K562 (cell line): ENCODE results near the gene NYAP2. TPM values are rescaled to one million over a fixed set of nuclear protein-coding genes. Genes with fewer than 3 reads are reported as not detected.

Experiments
- ATAC-seq: fragments of 200-7000 bp; cut with Tn5 transposase; 3 replicates; pipeline ENCODE4 v1.9.1; 2020; ENCODE audit warnings: moderate library complexity
- BruUV-seq: library from RNA; stranded (reverse); fragments of 400-500 nt; replicated peaks from 2 replicates; lab custom pipeline; 2021; lab: Mats Ljungman, UMichigan
- CTCF ChIA-PET: fragments of 300-600 bp; formaldehyde crosslinking; extraction: SDS; loops from one replicate; lab custom pipeline; 2021; ENCODE audit warnings: low intra/inter-chr PET ratio; lab: Yijun Ruan, JAX
- POLR2A ChIA-PET: fragments of 300-600, 350-650 bp; sonication (Branson Sonifier 250); formaldehyde crosslinking; extraction: SDS; loops from one replicate; lab custom pipeline; 2021; ENCODE audit warnings: antibody characterized with exemption, inconsistent platforms; lab: Yijun Ruan, JAX
- DNase-seq, 4 experiments: peaks; one replicate each; pipeline versions ENCODE4 v3.0.0 to v3.0.0-alpha.2; 2011 to 2018; ENCODE audit warnings: low spot score in 3 of 4, mixed read lengths in 3 of 4; ENCODE audit errors: extremely low read depth in 1 of 4
- FAIRE-seq: peaks from 2 replicates; lab custom pipeline; 2011; peaks lifted over from hg19 to GRCh38; lab: Jason Lieb, UNC
- H2AFZ ChIP-seq: 2 replicates; pipeline ENCODE4 v1.6.0; 2011; ENCODE audit warnings: low read depth, low read length, control low read depth, inconsistent platforms
- H3K27ac ChIP-seq: fragments of 200-600 bp; 3 replicates; pipeline ENCODE4 v1.8.0; 2011; ENCODE audit warnings: low read depth, mild to moderate bottlenecking, control low read depth, inconsistent platforms, low read length, moderate library complexity, mixed read lengths; ENCODE audit errors: extremely low read depth
- H3K27me3 ChIP-seq, 2 experiments: fragments of 300-600 bp in 1 of 2; 2 replicates in 1 of 2; 3 replicates in 1 of 2; pipeline versions ENCODE4 v1.6.0 to v1.8.0; 2011; ENCODE audit warnings: inconsistent platforms in 2 of 2, low read length in 2 of 2, mild to moderate bottlenecking in 1 of 2, mixed read lengths in 1 of 2, moderate library complexity in 1 of 2; ENCODE audit not compliant: control insufficient read depth in 2 of 2, insufficient read depth in 2 of 2
- H3K36me3 ChIP-seq: fragments of 300-600 bp; 3 replicates; pipeline ENCODE4 v1.8.0; 2011; ENCODE audit warnings: mild to moderate bottlenecking, low read length, inconsistent platforms; ENCODE audit not compliant: control insufficient read depth, insufficient read depth
- H3K4me1 ChIP-seq, 2 experiments: fragments of 200-600 bp in 1 of 2; replicated peaks in 1 of 2; 2 replicates in 1 of 2; 3 replicates in 1 of 2; pipeline versions ENCODE4 v1.5.1 to v1.8.0; 2011; ENCODE audit warnings: inconsistent platforms in 2 of 2, low read length in 2 of 2, mild to moderate bottlenecking in 1 of 2, mixed read lengths in 1 of 2, moderate library complexity in 1 of 2; ENCODE audit not compliant: control insufficient read depth in 2 of 2, insufficient read depth in 2 of 2
- H3K4me2 ChIP-seq: 2 replicates; pipeline ENCODE4 v1.6.1; 2011; ENCODE audit warnings: low read length, control low read depth, inconsistent platforms, mixed read lengths; ENCODE audit not compliant: insufficient read depth
- H3K4me3 ChIP-seq: fragments of 200-600 bp; sonication (generic), shearing (Covaris generic); 2 replicates; pipeline ENCODE4 v1.5.1; 2016; ENCODE audit warnings: control low read depth, inconsistent platforms
- H3K79me2 ChIP-seq: fragments of 200-600 bp; 3 replicates; pipeline ENCODE4 v1.8.0; 2011; ENCODE audit warnings: low read length, inconsistent platforms; ENCODE audit not compliant: control insufficient read depth, insufficient read depth
- H3K9ac ChIP-seq, 2 experiments: 2 replicates each; pipeline versions ENCODE4 v1.6.0 to v1.6.1; 2011; ENCODE audit warnings: low read depth in 2 of 2, low read length in 2 of 2, control low read depth in 1 of 2, inconsistent platforms in 1 of 2, mild to moderate bottlenecking in 1 of 2, mixed read lengths in 1 of 2; ENCODE audit not compliant: insufficient read depth in 1 of 2
- H3K9me1 ChIP-seq: one replicate; pipeline ENCODE4 v1.6.0; 2011; ENCODE audit warnings: inconsistent platforms, mild to moderate bottlenecking, low read length, moderate library complexity; ENCODE audit not compliant: control insufficient read depth, insufficient read depth
- H3K9me3 ChIP-seq: replicated peaks from 2 replicates; pipeline ENCODE4 v1.5.1; 2011; ENCODE audit warnings: low read depth, low read length, inconsistent platforms; ENCODE audit not compliant: control insufficient read depth, insufficient read depth
- H4K20me1 ChIP-seq: replicated peaks from 2 replicates; pipeline ENCODE4 v1.6.1; 2011; ENCODE audit warnings: low read length, inconsistent platforms, mixed read lengths; ENCODE audit not compliant: control insufficient read depth, insufficient read depth
- GTF2E2 ChIP-seq: fragments of 200-800 bp; sonication (Bioruptor generic); IDR thresholded peaks from 2 replicates; pipeline ENCODE4 v1.6.1; 2016; ENCODE audit warnings: missing genetic modification characterization, missing compliant biosample characterization
- HCFC1 ChIP-seq: IDR thresholded peaks from 2 replicates; pipeline ENCODE4 v1.6.1; 2012; ENCODE audit warnings: low read depth, low read length, improper control_type of control experiment
- HSF4 ChIP-seq: fragments of 250-450 bp; sonication (Bioruptor Pico); IDR thresholded peaks from 2 replicates; pipeline ENCODE4 v2.1.2; 2022; ENCODE audit warnings: mild to moderate bottlenecking, moderate library complexity, borderline replicate concordance
- KLF16 ChIP-seq: IDR thresholded peaks from 2 replicates; pipeline ENCODE4 v1.6.1; 2016; ENCODE audit warnings: antibody characterized with exemption
- MYBL2 ChIP-seq, 2 experiments: fragments of 450-650 bp in 1 of 2; sonication (generic) in 1 of 2; formaldehyde crosslinking in 1 of 2; IDR thresholded peaks; 2 replicates each; pipeline versions ENCODE4 v1.6.1 to v1.8.1; 2017 to 2022; ENCODE audit warnings: borderline replicate concordance in 1 of 2, inconsistent platforms in 1 of 2, low read depth in 1 of 2, mild to moderate bottlenecking in 1 of 2, missing genetic modification reagents in 1 of 2, moderate library complexity in 1 of 2
- SIRT6 ChIP-seq: IDR thresholded peaks from one replicate; pipeline ENCODE4 v1.6.1; 2012; ENCODE audit warnings: low read depth, mild to moderate bottlenecking, control low read depth, inconsistent platforms, low read length, moderate library complexity
- ZC3H4 ChIP-seq: sonication (generic); formaldehyde crosslinking; IDR thresholded peaks from 2 replicates; pipeline ENCODE4 v1.9.0; 2021; ENCODE audit warnings: missing genetic modification reagents, borderline replicate concordance
- ZNF197 ChIP-seq: fragments of 200-800 bp; sonication (Bioruptor generic); IDR thresholded peaks from 2 replicates; pipeline ENCODE4 v1.6.1; 2016; ENCODE audit warnings: low read depth, missing genetic modification characterization, missing compliant biosample characterization
- ZNF274 ChIP-seq: IDR thresholded peaks from 2 replicates; pipeline ENCODE4 v1.6.1; 2011; ENCODE audit warnings: low read depth, mild to moderate bottlenecking, low read length, moderate library complexity, borderline replicate concordance
- in situ Hi-C: fragments of 300-500 bp; cut with MboI; formaldehyde crosslinking; loops from 4 replicates; pipeline ENCODE4 v1.15.0; 2018; ENCODE audit warnings: inconsistent platforms, mixed read lengths
- intact Hi-C: fragments of 100-400 bp; cut with micrococcal nuclease; formaldehyde crosslinking; loops from 2 replicates; pipeline ENCODE4 v1.14.2; 2022
- polyA plus RNA-seq, 8 experiments: library from polyadenylated mRNA; depleted of rRNA in 4 of 8; stranded (reverse) in 5 of 8; unstranded in 3 of 8; fragments of >200 nt; fragmentation: Nextera tagmentation in 2 of 8; fragmentation: Illumina TruSeq in 1 of 8; extraction: Ambion mirVana in 2 of 8; extraction: Trizol in 1 of 8; gene quantifications; 2 replicates each; pipeline versions ENCODE4 v1.2.1 to v1.2.3, GENCODE V29; 2011 to 2014; ENCODE audit warnings: inconsistent platforms in 1 of 8, missing spikeins in 1 of 8
- total RNA-seq, 7 experiments: library from RNA; depleted of rRNA in 6 of 7; stranded (reverse); fragments of >200 nt in 6 of 7; fragmentation: Illumina TruSeq in 2 of 7; extraction: Trizol in 2 of 7; gene quantifications; 2 replicates each; pipeline versions ENCODE4 v1.2.1 to v1.2.3, GENCODE V29; 2011 to 2021; ENCODE audit warnings: low replicate concordance in 1 of 7
- TF ChIP-seq, protein P1 (sequence below): fragments of 200-400 bp; formaldehyde crosslinking; IDR thresholded peaks from 2 replicates; pipeline ENCODE4 v1.6.1; 2017; ENCODE audit warnings: mild to moderate bottlenecking, low read depth, low read length, moderate library complexity
- TF ChIP-seq, protein P2 (sequence below): fragments of 450-650 bp; IDR thresholded peaks from 2 replicates; pipeline ENCODE4 v1.6.1; 2017; ENCODE audit warnings: antibody characterized with exemption, mild to moderate bottlenecking
- TF ChIP-seq, protein P3 (sequence below): fragments of 250-450 bp; sonication (Bioruptor Pico); IDR thresholded peaks from 2 replicates; pipeline ENCODE4 v1.5.1; 2021; ENCODE audit warnings: mild to moderate bottlenecking

Gene NYAP2
- total and polyA plus RNA-seq, 9 of the 15 experiments (the other 6 are each of a cell fraction or from before 2014, with no cell fraction given) = 0.03 to 0.04 (median 0.04) TPM; not detected in 3

DNA sequence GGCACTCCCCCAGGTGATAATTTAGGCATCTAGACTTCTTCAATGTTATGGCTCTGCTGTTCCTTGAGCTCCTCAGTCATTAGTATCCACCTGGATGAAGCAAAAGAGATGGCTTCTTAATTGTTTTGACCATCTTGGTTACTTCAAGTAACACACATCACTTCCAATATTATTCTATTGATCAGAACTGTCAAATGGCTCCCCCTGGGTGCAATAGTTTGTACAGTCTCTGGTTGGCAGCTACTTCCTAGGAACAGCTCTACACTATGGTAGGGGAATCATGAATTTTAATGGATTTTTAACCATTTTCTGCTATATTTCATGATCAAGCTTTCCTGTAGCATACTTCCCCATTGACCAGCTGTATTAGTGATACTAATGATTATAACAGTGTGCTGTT is 157.0 kb downstream of the NYAP2 start:
- H3K27ac ChIP-seq = no peak overlapping the region
- intact Hi-C loops = no loop called here
- no peak overlapping the region for H3K4me3 ChIP-seq
- no peaks in the 10 kb centered on the region for H4K20me1 ChIP-seq
- POLR2A ChIA-PET = interaction anchor here (0.6 kb wide), 1 partner anchor 227 kb away, joined by 3 read pairs; no protein-coding TSS in a partner anchor
- no peak overlapping the region for H3K9ac ChIP-seq
- ATAC-seq (no peak), FAIRE-seq (no peak), DNase-seq (no peak)
- no peak overlapping the region for H2AFZ ChIP-seq
- no peaks in the 10 kb centered on the region for H3K4me1 ChIP-seq
- H3K9me1 ChIP-seq = no peaks in the 10 kb centered on the region
- CTCF ChIA-PET = no interaction called here
- in situ Hi-C loops = no loop called here
- H3K27me3 ChIP-seq = no peaks in the 10 kb centered on the region
- no peaks in the 10 kb centered on the region for H3K36me3 ChIP-seq
- BruUV-seq = no TSS peak
- H3K9me3 ChIP-seq = no peaks in the 10 kb centered on the region
- H3K4me2 ChIP-seq = no peak overlapping the region
- H3K79me2 ChIP-seq = no peaks in the 10 kb centered on the region
- TF ChIP-seq, protein P1, sequence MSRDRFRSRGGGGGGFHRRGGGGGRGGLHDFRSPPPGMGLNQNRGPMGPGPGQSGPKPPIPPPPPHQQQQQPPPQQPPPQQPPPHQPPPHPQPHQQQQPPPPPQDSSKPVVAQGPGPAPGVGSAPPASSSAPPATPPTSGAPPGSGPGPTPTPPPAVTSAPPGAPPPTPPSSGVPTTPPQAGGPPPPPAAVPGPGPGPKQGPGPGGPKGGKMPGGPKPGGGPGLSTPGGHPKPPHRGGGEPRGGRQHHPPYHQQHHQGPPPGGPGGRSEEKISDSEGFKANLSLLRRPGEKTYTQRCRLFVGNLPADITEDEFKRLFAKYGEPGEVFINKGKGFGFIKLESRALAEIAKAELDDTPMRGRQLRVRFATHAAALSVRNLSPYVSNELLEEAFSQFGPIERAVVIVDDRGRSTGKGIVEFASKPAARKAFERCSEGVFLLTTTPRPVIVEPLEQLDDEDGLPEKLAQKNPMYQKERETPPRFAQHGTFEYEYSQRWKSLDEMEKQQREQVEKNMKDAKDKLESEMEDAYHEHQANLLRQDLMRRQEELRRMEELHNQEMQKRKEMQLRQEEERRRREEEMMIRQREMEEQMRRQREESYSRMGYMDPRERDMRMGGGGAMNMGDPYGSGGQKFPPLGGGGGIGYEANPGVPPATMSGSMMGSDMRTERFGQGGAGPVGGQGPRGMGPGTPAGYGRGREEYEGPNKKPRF = no peak
- TF ChIP-seq GTF2E2 (no peak), KLF16 (no peak), HCFC1 (no peak), HSF4 (no peak), ZNF274 (no peak), ZNF197 (CRISPR knock-in tag) (no peak), MYBL2 (IDR thresholded peaks at IDR 0.05; ENCODE audit: low read depth) (no peak), MYBL2 (CRISPR knock-in tag; IDR thresholded peaks at IDR 0.05; ENCODE audit: borderline replicate concordance) (no peak), ZC3H4 (CRISPR knock-in tag) (no peak), SIRT6 (no peak)
- TF ChIP-seq, protein P2, sequence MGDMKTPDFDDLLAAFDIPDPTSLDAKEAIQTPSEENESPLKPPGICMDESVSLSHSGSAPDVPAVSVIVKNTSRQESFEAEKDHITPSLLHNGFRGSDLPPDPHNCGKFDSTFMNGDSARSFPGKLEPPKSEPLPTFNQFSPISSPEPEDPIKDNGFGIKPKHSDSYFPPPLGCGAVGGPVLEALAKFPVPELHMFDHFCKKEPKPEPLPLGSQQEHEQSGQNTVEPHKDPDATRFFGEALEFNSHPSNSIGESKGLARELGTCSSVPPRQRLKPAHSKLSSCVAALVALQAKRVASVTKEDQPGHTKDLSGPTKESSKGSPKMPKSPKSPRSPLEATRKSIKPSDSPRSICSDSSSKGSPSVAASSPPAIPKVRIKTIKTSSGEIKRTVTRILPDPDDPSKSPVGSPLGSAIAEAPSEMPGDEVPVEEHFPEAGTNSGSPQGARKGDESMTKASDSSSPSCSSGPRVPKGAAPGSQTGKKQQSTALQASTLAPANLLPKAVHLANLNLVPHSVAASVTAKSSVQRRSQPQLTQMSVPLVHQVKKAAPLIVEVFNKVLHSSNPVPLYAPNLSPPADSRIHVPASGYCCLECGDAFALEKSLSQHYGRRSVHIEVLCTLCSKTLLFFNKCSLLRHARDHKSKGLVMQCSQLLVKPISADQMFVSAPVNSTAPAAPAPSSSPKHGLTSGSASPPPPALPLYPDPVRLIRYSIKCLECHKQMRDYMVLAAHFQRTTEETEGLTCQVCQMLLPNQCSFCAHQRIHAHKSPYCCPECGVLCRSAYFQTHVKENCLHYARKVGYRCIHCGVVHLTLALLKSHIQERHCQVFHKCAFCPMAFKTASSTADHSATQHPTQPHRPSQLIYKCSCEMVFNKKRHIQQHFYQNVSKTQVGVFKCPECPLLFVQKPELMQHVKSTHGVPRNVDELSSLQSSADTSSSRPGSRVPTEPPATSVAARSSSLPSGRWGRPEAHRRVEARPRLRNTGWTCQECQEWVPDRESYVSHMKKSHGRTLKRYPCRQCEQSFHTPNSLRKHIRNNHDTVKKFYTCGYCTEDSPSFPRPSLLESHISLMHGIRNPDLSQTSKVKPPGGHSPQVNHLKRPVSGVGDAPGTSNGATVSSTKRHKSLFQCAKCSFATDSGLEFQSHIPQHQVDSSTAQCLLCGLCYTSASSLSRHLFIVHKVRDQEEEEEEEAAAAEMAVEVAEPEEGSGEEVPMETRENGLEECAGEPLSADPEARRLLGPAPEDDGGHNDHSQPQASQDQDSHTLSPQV = no peak
- TF ChIP-seq, protein P3, sequence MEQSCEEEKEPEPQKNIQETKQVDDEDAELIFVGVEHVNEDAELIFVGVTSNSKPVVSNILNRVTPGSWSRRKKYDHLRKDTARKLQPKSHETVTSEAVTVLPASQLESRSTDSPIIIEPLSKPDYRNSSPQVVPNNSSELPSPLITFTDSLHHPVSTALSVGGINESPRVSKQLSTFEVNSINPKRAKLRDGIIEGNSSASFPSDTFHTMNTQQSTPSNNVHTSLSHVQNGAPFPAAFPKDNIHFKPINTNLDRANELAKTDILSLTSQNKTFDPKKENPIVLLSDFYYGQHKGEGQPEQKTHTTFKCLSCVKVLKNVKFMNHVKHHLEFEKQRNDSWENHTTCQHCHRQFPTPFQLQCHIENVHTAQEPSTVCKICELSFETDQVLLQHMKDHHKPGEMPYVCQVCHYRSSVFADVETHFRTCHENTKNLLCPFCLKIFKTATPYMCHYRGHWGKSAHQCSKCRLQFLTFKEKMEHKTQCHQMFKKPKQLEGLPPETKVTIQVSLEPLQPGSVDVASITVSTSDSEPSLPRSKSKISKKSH (CRISPR knock-in tag) = no peak
